Neuronal stem cell (in vitro differentiated cells): ENCODE measurements around the gene LRMDA.

Source experiments
- DNase-seq: peaks from one replicate; pipeline ENCODE4 v3.0.0-alpha.2; 2013; ENCODE audit warnings: low spot score
- H2AFZ ChIP-seq: one replicate; pipeline ENCODE4 v1.6.1; 2013; ENCODE audit warnings: mild to moderate bottlenecking, low read length, inconsistent platforms
- H2AK5ac ChIP-seq: 2 replicates; pipeline ENCODE4 v1.6.1; 2013; ENCODE audit warnings: low read depth, mild to moderate bottlenecking, inconsistent platforms, low read length, moderate library complexity, mixed read lengths
- H2BK120ac ChIP-seq: 2 replicates; pipeline ENCODE4 v1.6.1; 2013; ENCODE audit warnings: low read depth, mild to moderate bottlenecking, inconsistent platforms, low read length, moderate library complexity, mixed read lengths
- H2BK12ac ChIP-seq: one replicate; pipeline ENCODE4 v1.6.1; 2013; ENCODE audit warnings: low read length, inconsistent platforms
- H2BK15ac ChIP-seq: 2 replicates; pipeline ENCODE4 v1.6.1; 2013; ENCODE audit warnings: mild to moderate bottlenecking, low read length, inconsistent platforms, mixed read lengths
- H2BK5ac ChIP-seq: one replicate; pipeline ENCODE4 v1.6.1; 2013; ENCODE audit warnings: inconsistent platforms, mild to moderate bottlenecking, low read length, moderate library complexity
- H3K14ac ChIP-seq: one replicate; pipeline ENCODE4 v1.6.1; 2013; ENCODE audit warnings: low read length, inconsistent platforms
- H3K18ac ChIP-seq: 2 replicates; pipeline ENCODE4 v1.6.1; 2013; ENCODE audit warnings: low read length, inconsistent platforms
- H3K23ac ChIP-seq: 2 replicates; pipeline ENCODE4 v1.6.1; 2013; ENCODE audit warnings: low read depth, mild to moderate bottlenecking, mixed read lengths, low read length, inconsistent platforms; ENCODE audit not compliant: poor library complexity
- H3K27ac ChIP-seq: replicated peaks from 3 replicates; pipeline ENCODE4 v1.5.1; 2013; ENCODE audit warnings: low read length, inconsistent platforms
- H3K27me3 ChIP-seq, 3 experiments: 2 replicates each; pipeline ENCODE4 v1.6.1; 2013; ENCODE audit warnings: low read length in 3 of 3, mild to moderate bottlenecking in 2 of 3, inconsistent platforms in 1 of 3, low read depth in 1 of 3, mixed read lengths in 1 of 3, moderate library complexity in 1 of 3; ENCODE audit not compliant: control insufficient read depth in 3 of 3, insufficient read depth in 3 of 3
- H3K36me3 ChIP-seq, 2 donors: replicated peaks in 1 of 2; 2 replicates each; pipeline ENCODE4 v1.6.1; 2013; ENCODE audit warnings: low read length in 2 of 2; ENCODE audit not compliant: control insufficient read depth in 2 of 2, insufficient read depth in 2 of 2
- H3K4ac ChIP-seq: 2 replicates; pipeline ENCODE4 v1.6.1; 2013; ENCODE audit warnings: inconsistent platforms, mild to moderate bottlenecking, low read length, moderate library complexity
- H3K4me1 ChIP-seq, 2 donors: 1 replicate in 1 of 2; 2 replicates in 1 of 2; pipeline ENCODE4 v1.6.1; 2013; ENCODE audit warnings: low read length in 2 of 2, low read depth in 1 of 2; ENCODE audit not compliant: control insufficient read depth in 2 of 2, insufficient read depth in 1 of 2
- H3K4me2 ChIP-seq: one replicate; pipeline ENCODE4 v1.6.1; 2013; ENCODE audit warnings: mild to moderate bottlenecking, low read length, inconsistent platforms; ENCODE audit not compliant: insufficient read depth, poor library complexity, severe bottlenecking
- H3K4me3 ChIP-seq, 2 donors: 2 replicates each; pipeline ENCODE4 v1.5.1; 2013; ENCODE audit warnings: low read length in 2 of 2, mild to moderate bottlenecking in 2 of 2, inconsistent platforms in 1 of 2, moderate library complexity in 1 of 2
- H3K79me1 ChIP-seq: one replicate; pipeline ENCODE4 v1.6.1; 2013; ENCODE audit warnings: low read depth, mild to moderate bottlenecking, inconsistent platforms, low read length, moderate library complexity
- H3K9ac ChIP-seq: one replicate; pipeline ENCODE4 v1.6.1; 2013; ENCODE audit warnings: mild to moderate bottlenecking, low read depth, low read length, inconsistent platforms; ENCODE audit not compliant: poor library complexity
- H3K9me3 ChIP-seq, 2 donors: replicated peaks in 1 of 2; 2 replicates each; pipeline versions ENCODE3 to v1.6.1; 2013; ENCODE audit warnings: low read length in 2 of 2, mild to moderate bottlenecking in 2 of 2, inconsistent platforms in 1 of 2, low read depth in 1 of 2, mixed read lengths in 1 of 2, moderate library complexity in 1 of 2; ENCODE audit not compliant: control insufficient read depth in 2 of 2, insufficient read depth in 1 of 2
- H4K8ac ChIP-seq: one replicate; pipeline ENCODE4 v1.6.1; 2013; ENCODE audit warnings: low read depth, mild to moderate bottlenecking, inconsistent platforms, low read length, moderate library complexity
- H4K91ac ChIP-seq: one replicate; pipeline ENCODE4 v1.6.1; 2013; ENCODE audit warnings: low read length, low read depth, mild to moderate bottlenecking, inconsistent platforms; ENCODE audit not compliant: poor library complexity
- WGBS, 2 donors: extraction: QIAGEN DNeasy Blood & Tissue Kit; methylation state at CpG; one replicate each; pipeline ENCODE4 v1.1.7; 2013; ENCODE audit warnings: missing lambda C conversion rate in 2 of 2, mixed read lengths in 1 of 2; ENCODE audit not compliant: insufficient read length in 2 of 2, insufficient replicate concordance in 1 of 2; ENCODE audit errors: extremely low coverage in 2 of 2; 5-methylcytosine and 5-hydroxymethylcytosine counted together

LRMDA gene

GRCh38 chr10:75474106-75474505 lies 42.7 kb downstream of the LRMDA start:
- peaks cover 0 to 3% (median 0%) of the 10 kb centered on the region in 3 experiments for H3K27me3 ChIP-seq
- no peak overlapping the region for H2BK15ac ChIP-seq
- no peak overlapping the region for H4K8ac ChIP-seq
- DNase-seq, result no peak
- no peak overlapping the region for H2AK5ac ChIP-seq
- H3K23ac ChIP-seq, result no peak overlapping the region
- H2BK12ac ChIP-seq, result no peak overlapping the region
- H3K79me1 ChIP-seq, result no peaks in the 10 kb centered on the region
- peaks cover 0 to 2% of the 10 kb centered on the region in 2 donors for H3K4me1 ChIP-seq
- peaks cover 0 to 3% of the 10 kb centered on the region in 2 donors for H3K9me3 ChIP-seq
- no peak overlapping the region for H3K4ac ChIP-seq
- H4K91ac ChIP-seq, result no peak overlapping the region
- H2BK120ac ChIP-seq, result no peak overlapping the region
- no peak overlapping the region for H3K27ac ChIP-seq
- no peak overlapping the region for H3K4me2 ChIP-seq
- H3K14ac ChIP-seq, result no peak overlapping the region
- H2BK5ac ChIP-seq, result no peak overlapping the region
- H3K9ac ChIP-seq, result no peak overlapping the region
- H3K36me3 ChIP-seq, result no peaks in the 10 kb centered on the region
- H2AFZ ChIP-seq, result no peak overlapping the region
- H3K4me3 ChIP-seq, result no peak overlapping the region
- no peak overlapping the region for H3K18ac ChIP-seq

- no peak overlapping the region for H3K18ac ChIP-seq
- H3K27me3 ChIP-seq, result peaks cover 0 to 3% (median 0%) of the 10 kb centered on the region in 3 experiments
- no peak overlapping the region for H4K8ac ChIP-seq
- no peak overlapping the region for H3K4ac ChIP-seq
- H2BK12ac ChIP-seq, result no peak overlapping the region
- WGBS, 2 donors, result no CpG with 5 or more reads among the region's 7 CpGs
- H3K14ac ChIP-seq, result no peak overlapping the region
- H3K9me3 ChIP-seq, result peaks cover 0 to 3% of the 10 kb centered on the region in 2 donors
- H2BK5ac ChIP-seq, result no peak overlapping the region
- H3K36me3 ChIP-seq, result no peaks in the 10 kb centered on the region
- H2AK5ac ChIP-seq, result peak overlapping the region; percentile 44
- H3K79me1 ChIP-seq, result no peaks in the 10 kb centered on the region
- H2AFZ ChIP-seq, result no peak overlapping the region
- no peak overlapping the region for H3K4me2 ChIP-seq
- no peak overlapping the region for H2BK15ac ChIP-seq
- no peak overlapping the region for H3K9ac ChIP-seq
- no peak for DNase-seq
- H2BK120ac ChIP-seq, result no peak overlapping the region
- peaks cover 1 to 2% of the 10 kb centered on the region in 2 donors for H3K4me1 ChIP-seq
- no peak overlapping the region for H3K27ac ChIP-seq
- no peak overlapping the region for H3K4me3 ChIP-seq
- H4K91ac ChIP-seq, result no peak overlapping the region
- no peak overlapping the region for H3K23ac ChIP-seq
Observed at GRCh38 chr10:75475460-75476182, 44.2 kb downstream of the LRMDA start.

DNA sequence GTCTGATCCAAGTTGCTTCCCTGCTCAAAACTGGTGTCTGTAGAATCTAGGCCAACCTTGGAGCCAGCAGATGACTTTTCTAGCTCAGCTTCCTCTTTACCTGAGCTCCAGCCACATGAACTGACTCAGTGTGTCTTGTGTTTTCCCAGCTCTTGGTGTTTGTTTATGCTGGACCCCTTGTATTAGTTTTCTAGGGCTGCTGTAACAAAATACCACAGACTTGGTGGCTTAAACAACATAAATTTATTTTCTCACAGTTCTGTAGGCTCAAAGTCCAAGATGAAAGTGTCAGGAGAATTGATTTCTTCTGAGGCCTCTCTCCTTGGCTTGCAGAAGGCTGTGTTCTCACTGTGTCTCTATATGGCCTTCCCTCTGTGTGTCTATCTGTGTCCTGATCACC lies 45.1 kb downstream of the LRMDA start:
- H2AFZ ChIP-seq, result no peak overlapping the region
- H2BK15ac ChIP-seq, result no peak overlapping the region
- H3K9ac ChIP-seq, result no peak overlapping the region
- peaks cover 0 to 5% (median 0%) of the 10 kb centered on the region in 3 experiments for H3K27me3 ChIP-seq
- no peak overlapping the region for H3K4ac ChIP-seq
- H2BK12ac ChIP-seq, result no peak overlapping the region
- peaks cover 0 to 3% of the 10 kb centered on the region in 2 donors for H3K9me3 ChIP-seq
- no peaks in the 10 kb centered on the region for H3K79me1 ChIP-seq
- no peak overlapping the region for H4K8ac ChIP-seq
- H3K18ac ChIP-seq, result peak overlapping the region; percentile 5
- no peak for DNase-seq
- H2BK120ac ChIP-seq, result no peak overlapping the region
- H3K4me2 ChIP-seq, result no peak overlapping the region
- H3K23ac ChIP-seq, result no peak overlapping the region
- H4K91ac ChIP-seq, result no peak overlapping the region
- H3K14ac ChIP-seq, result no peak overlapping the region
- peaks cover 1 to 2% of the 10 kb centered on the region in 2 donors for H3K4me1 ChIP-seq
- H3K27ac ChIP-seq, result no peak overlapping the region
- H3K36me3 ChIP-seq, result no peaks in the 10 kb centered on the region
- no peak overlapping the region for H2BK5ac ChIP-seq
- H2AK5ac ChIP-seq, result no peak overlapping the region
- H3K4me3 ChIP-seq, result no peak overlapping the region

DNA sequence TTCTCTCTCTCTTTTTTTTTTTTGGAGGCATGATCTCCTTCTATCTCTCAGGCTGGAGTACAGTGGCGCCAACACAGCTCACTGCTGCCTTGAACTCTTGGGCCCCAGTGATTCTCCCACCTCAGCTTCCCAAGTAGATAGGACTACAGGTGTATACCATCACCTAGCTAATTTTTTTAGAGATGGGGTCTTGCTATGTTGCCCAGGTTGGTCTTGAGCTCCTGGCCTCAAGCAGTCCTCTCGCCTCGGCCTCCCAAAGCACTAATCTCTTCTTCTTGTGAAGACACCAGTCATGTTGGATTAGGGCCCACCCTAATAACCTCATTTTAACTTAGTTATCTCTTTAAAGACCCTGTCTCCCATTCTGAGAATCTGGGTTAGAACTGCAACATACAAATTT lies 45.6 kb downstream of the LRMDA start:
- Histone ChIP-seq H3K27me3 (peaks cover 0 to 8% (median 0%) of the 10 kb centered on the region in 3 experiments), H3K4me1 (peaks cover 1 to 2% of the 10 kb centered on the region in 2 donors), H3K18ac (no peak overlapping the region), H3K4ac (no peak overlapping the region), H3K27ac (no peak overlapping the region), H3K9ac (no peak overlapping the region), H3K4me3 (no peak overlapping the region), H3K4me2 (no peak overlapping the region), H2BK15ac (no peak overlapping the region), H3K36me3 (no peaks in the 10 kb centered on the region), H2AFZ (no peak overlapping the region), H4K8ac (no peak overlapping the region), H2BK12ac (no peak overlapping the region), H3K14ac (no peak overlapping the region), H3K79me1 (no peaks in the 10 kb centered on the region), H2AK5ac (no peak overlapping the region), H3K23ac (no peak overlapping the region), H4K91ac (no peak overlapping the region), H3K9me3 (peaks cover 0 to 3% of the 10 kb centered on the region in 2 donors), H2BK5ac (no peak overlapping the region), H2BK120ac (no peak overlapping the region)
- no peak for DNase-seq
- no CpG with 5 or more reads among the region's 3 CpGs for WGBS, 2 donors
